Measurements from ENCODE around the gene LITAFD.

DNA sequence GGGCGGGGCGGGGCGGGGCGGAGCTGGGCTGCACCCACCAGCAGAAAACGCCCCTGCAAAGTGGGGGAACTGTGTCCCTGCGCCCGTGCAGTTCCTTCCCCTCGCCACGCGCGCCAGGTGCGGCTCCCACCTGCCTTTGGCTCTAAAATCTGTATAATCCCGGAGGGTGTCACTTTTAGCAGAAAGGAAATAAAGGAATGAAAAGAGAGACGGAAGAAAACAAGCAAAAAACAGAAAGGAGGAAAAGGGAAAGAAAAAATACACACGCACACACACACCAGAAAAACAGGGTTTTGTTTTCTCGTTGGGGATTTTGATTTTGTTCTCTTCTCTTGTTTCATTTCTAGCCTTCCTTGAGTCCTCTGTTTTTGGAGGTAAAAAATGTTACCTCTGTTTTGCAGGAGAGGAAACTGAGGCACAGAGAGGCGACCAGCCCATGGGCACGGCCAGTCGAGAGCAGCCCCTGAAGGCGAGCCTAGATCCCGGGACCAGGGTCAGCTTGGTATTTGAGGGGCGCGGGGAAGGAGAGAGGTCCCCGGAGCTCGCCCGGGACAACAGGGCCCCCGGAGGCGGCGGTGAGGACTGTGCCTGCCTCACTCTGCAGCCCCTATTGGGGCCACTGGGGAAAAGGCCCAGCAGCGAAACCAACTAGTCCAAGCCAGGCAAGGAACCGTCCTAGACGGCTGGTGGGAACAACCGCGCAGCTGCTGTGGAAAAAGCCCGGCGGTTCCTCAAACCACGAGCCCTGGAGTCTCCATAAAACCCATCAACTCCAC lies 12.8 kb upstream of the LITAFD start:
- TF ChIP-seq EZH2 (IDR thresholded peaks at IDR 0.05; ENCODE audit: insufficient read depth, poor library complexity, severe bottlenecking) (no peak), EZH2phosphoT487 (IDR thresholded peaks at IDR 0.05; ENCODE audit: insufficient read depth, low read depth) (no peak)

All from GM23248 (cell line).